Measurements from ENCODE around the gene ARMCX4.

The ARMCX4 gene

DNA sequence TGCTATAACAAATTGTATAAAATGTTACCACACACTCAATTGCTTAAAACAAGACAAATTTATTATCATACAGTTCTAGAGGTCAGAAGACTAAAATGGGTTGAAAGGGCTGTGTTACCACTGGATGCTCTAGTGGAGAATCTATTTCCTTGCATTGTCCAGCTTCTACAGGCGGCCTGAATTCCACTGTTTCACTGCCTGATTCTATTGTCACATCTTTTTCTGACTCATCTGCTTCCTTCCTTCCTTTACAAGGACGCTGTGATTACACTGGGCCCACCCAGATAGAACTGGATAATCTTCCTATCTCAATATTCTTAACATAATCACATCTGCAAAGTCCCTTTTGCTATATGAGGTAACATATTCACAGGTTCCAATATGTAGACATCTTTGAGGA is 45.7 kb downstream of the ARMCX4 start:
- no peaks in the 10 kb centered on the region for H3K27me3 ChIP-seq (replicated peaks)
- H3K36me3 ChIP-seq (replicated peaks) = no peaks in the 10 kb centered on the region
- no peak overlapping the region for H3K27ac ChIP-seq
- TF ChIP-seq, protein P1, sequence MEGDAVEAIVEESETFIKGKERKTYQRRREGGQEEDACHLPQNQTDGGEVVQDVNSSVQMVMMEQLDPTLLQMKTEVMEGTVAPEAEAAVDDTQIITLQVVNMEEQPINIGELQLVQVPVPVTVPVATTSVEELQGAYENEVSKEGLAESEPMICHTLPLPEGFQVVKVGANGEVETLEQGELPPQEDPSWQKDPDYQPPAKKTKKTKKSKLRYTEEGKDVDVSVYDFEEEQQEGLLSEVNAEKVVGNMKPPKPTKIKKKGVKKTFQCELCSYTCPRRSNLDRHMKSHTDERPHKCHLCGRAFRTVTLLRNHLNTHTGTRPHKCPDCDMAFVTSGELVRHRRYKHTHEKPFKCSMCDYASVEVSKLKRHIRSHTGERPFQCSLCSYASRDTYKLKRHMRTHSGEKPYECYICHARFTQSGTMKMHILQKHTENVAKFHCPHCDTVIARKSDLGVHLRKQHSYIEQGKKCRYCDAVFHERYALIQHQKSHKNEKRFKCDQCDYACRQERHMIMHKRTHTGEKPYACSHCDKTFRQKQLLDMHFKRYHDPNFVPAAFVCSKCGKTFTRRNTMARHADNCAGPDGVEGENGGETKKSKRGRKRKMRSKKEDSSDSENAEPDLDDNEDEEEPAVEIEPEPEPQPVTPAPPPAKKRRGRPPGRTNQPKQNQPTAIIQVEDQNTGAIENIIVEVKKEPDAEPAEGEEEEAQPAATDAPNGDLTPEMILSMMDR (IDR thresholded peaks at IDR 0.05; ENCODE audit: low read depth, low read length, missing control alignments) = no peak
- in situ Hi-C loops (cut with HindIII; ENCODE audit: low pct_ligation_motif_present, low sequenced_read_pairs) = no loop called here
- DNase-seq = no peak
- H3K4me3 ChIP-seq (ENCODE audit: low read depth, low read length) = no peak overlapping the region
